Common myeloid progenitor, CD34-positive (primary cell): ENCODE results near the gene BRD7.

Experiments used
- CTCF ChIA-PET: fragments of 350-600 bp; sonication (Branson Sonifier 250); formaldehyde crosslinking; loops from one replicate; lab custom pipeline; 2021; ENCODE audit warnings: antibody characterized with exemption; lab: Charles Lee
- POLR2A ChIA-PET: fragments of 350-600 bp; sonication (Branson Sonifier 250); formaldehyde crosslinking; loops from one replicate; lab custom pipeline; 2021; ENCODE audit warnings: antibody characterized with exemption; lab: Charles Lee
- DNase-seq, 3 donors: peaks; one replicate each; pipeline versions ENCODE4 v3.0.0 to v3.0.0-alpha.2; 2013
- H3K27ac ChIP-seq, 2 experiments: 1 replicate in 1 of 2; 2 replicates in 1 of 2; pipeline ENCODE4 v1.7.0; 2013; ENCODE audit warnings: inconsistent platforms in 2 of 2, low read length in 2 of 2, mild to moderate bottlenecking in 2 of 2, low read depth in 1 of 2, moderate library complexity in 1 of 2; ENCODE audit not compliant: severe bottlenecking in 2 of 2, insufficient read depth in 1 of 2, poor library complexity in 1 of 2
- H3K27me3 ChIP-seq, 5 experiments: replicated peaks in 2 of 5; 1 replicate in 3 of 5; 2 replicates in 2 of 5; pipeline versions ENCODE4 v1.6.1 to v1.7.0; 2013; ENCODE audit warnings: low read length in 4 of 5, mild to moderate bottlenecking in 2 of 5, moderate library complexity in 2 of 5, inconsistent platforms in 1 of 5; ENCODE audit not compliant: insufficient read depth in 5 of 5, control insufficient read depth in 4 of 5
- H3K36me3 ChIP-seq, 4 experiments: 1 replicate in 2 of 4; 2 replicates in 2 of 4; pipeline versions ENCODE4 v1.6.1 to v1.7.0; 2013; ENCODE audit warnings: low read length in 3 of 4, control low read depth in 1 of 4, mild to moderate bottlenecking in 1 of 4; ENCODE audit not compliant: control insufficient read depth in 4 of 4, insufficient read depth in 4 of 4
- H3K4me1 ChIP-seq, 4 experiments: 1 replicate in 3 of 4; 2 replicates in 1 of 4; pipeline versions ENCODE4 v1.6.1 to v1.7.1; 2013; ENCODE audit warnings: low read length in 3 of 4, mild to moderate bottlenecking in 3 of 4, control low read depth in 1 of 4, inconsistent platforms in 1 of 4, moderate library complexity in 1 of 4; ENCODE audit not compliant: control insufficient read depth in 4 of 4, insufficient read depth in 4 of 4; ENCODE audit errors: control extremely low read depth in 1 of 4
- H3K4me3 ChIP-seq, 7 experiments: 1 replicate in 4 of 7; 2 replicates in 3 of 7; pipeline versions ENCODE4 v1.5.1 to v1.7.0; 2013; ENCODE audit warnings: mild to moderate bottlenecking in 7 of 7, low read length in 6 of 7, moderate library complexity in 6 of 7, inconsistent platforms in 2 of 7, low read depth in 2 of 7, control low read depth in 1 of 7; ENCODE audit not compliant: insufficient read depth in 4 of 7, control insufficient read depth in 1 of 7; ENCODE audit errors: extremely low read depth in 1 of 7
- H3K9me3 ChIP-seq, 5 experiments: 1 replicate in 4 of 5; 2 replicates in 1 of 5; pipeline versions ENCODE4 v1.6.1 to v1.7.1; 2013; ENCODE audit warnings: low read length in 4 of 5, mild to moderate bottlenecking in 2 of 5, inconsistent platforms in 1 of 5, low read depth in 1 of 5, moderate library complexity in 1 of 5; ENCODE audit not compliant: control insufficient read depth in 4 of 5, insufficient read depth in 2 of 5; ENCODE audit errors: control extremely low read depth in 1 of 5
- WGBS: methylation state at CpG from one replicate; pipeline ENCODE4 v1.1.5; 2013; ENCODE audit not compliant: insufficient coverage; 5-methylcytosine and 5-hydroxymethylcytosine counted together

BRD7 gene

DNA sequence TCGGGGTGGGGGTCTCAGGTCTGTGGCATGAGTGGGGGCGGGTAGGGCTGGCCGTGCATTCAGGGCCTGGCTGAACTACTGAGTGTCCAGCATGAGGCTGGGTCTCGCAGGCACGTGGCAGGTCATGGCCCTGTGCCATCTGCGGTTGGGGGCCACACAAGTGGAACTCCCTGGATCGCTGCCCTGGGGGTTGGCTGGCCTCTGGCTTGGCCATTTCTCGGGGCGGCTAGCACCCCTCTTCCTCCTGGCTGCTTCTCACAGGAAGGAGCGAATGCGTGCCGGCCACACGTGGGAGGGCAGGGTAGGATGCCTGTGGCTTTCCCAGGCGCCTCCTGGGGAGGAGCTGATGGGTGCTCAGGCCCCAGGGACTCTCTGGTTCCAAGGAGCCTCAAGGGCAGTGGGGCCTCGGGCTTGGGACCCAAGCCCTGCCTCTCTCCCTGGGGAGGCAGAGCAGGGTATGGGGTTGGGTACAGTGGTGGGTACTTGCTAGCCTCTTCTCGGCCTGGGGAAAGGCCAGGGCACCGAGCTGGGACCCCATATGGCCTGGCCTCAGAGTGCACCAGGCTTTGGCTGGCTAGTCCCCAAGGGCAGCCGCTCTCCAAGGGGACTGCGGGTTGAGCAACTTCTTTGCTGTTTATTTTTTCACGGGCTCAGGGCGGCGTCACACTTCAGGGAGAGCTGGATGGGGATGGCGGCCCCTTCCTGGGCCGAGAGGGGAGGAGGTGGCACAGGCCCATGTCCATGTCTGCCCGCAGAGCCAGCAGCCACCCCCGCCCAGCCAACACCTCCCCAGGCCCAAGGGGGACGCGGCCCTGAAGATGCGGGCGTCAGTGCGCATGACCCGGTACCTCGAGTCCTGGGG lies 65.0 kb downstream of the BRD7 start:
- H3K27ac ChIP-seq = no peak overlapping the region
- no peaks in the 10 kb centered on the region for H3K27me3 ChIP-seq
- H3K4me1 ChIP-seq = no peaks in the 10 kb centered on the region
- WGBS = 94% methylated on average over 29 of the region's 33 CpGs
- H3K9me3 ChIP-seq = no peaks in the 10 kb centered on the region
- no peak overlapping the region for H3K4me3 ChIP-seq
- no peak for DNase-seq
- ChIA-PET POLR2A (interaction anchor here (0.9 kb wide), 1 partner anchor 9 kb away, joined by 6 read pairs; no protein-coding TSS in a partner anchor), CTCF (no interaction called here)
- peaks cover 11 to 94% (median 53%) of the 10 kb centered on the region in 4 experiments for H3K36me3 ChIP-seq

DNA sequence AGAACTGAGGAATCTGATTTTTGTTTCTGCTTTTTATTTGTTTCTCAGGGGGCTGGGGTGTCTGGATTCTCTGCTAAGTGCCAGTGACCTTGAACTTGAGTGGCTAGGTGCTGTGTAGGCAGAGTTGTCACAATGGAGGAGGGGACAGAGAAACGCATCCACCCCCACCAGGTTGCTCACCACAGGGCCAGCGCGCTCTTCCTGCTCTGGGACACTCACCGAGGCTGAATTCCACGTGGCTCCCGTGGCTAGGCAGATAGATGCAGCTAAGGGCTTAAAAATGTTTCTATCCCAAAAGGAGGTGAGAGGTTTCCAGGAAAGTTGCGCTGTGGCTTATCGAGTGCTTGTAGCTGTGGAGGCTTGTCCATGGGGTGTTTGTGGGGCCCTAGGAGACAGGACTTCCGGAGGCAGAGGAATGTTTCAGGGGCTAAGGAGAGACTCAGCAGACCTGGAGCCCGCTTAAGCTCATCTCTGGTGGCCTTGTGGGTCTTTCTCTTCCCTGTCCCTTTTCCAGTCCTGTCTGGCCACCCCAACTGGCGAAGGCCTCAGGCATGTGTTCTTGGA lies 65.7 kb downstream of the BRD7 start:
- DNase-seq = no peak
- Histone ChIP-seq H3K9me3 (no peaks in the 10 kb centered on the region), H3K4me1 (peaks cover 0 to under 1% (median 0%) of the 10 kb centered on the region in 4 experiments), H3K4me3 (no peak overlapping the region), H3K36me3 (peaks cover 11 to 94% (median 53%) of the 10 kb centered on the region in 4 experiments), H3K27me3 (no peaks in the 10 kb centered on the region), H3K27ac (peak overlapping the region in 1 of 2 experiments; percentile 34)
- CTCF ChIA-PET = interaction anchor here (1.1 kb wide), 1 partner anchor 23 kb away, joined by 3 read pairs; no protein-coding TSS in a partner anchor
- POLR2A ChIA-PET = no interaction called here
- 97% methylated on average over 10 of the region's 11 CpGs for whole genome bisulfite sequencing

GRCh38 chr16:50302472-50303005 lies 66.2 kb downstream of the BRD7 start:
- H3K27ac ChIP-seq = no peak overlapping the region
- no peak overlapping the region for H3K4me3 ChIP-seq
- peaks cover 11 to 96% (median 53%) of the 10 kb centered on the region in 4 experiments for H3K36me3 ChIP-seq
- WGBS = 97% methylated on average over 8 of the region's 15 CpGs
- no peak for DNase-seq
- H3K27me3 ChIP-seq = no peaks in the 10 kb centered on the region
- POLR2A ChIA-PET = no interaction called here
- CTCF ChIA-PET = interaction anchor here (1.1 kb wide), 1 partner anchor 24 kb away, joined by 3 read pairs; no protein-coding TSS in a partner anchor
- H3K9me3 ChIP-seq = no peaks in the 10 kb centered on the region
- H3K4me1 ChIP-seq = peaks cover 0 to 6% (median 2%) of the 10 kb centered on the region in 4 experiments

DNA sequence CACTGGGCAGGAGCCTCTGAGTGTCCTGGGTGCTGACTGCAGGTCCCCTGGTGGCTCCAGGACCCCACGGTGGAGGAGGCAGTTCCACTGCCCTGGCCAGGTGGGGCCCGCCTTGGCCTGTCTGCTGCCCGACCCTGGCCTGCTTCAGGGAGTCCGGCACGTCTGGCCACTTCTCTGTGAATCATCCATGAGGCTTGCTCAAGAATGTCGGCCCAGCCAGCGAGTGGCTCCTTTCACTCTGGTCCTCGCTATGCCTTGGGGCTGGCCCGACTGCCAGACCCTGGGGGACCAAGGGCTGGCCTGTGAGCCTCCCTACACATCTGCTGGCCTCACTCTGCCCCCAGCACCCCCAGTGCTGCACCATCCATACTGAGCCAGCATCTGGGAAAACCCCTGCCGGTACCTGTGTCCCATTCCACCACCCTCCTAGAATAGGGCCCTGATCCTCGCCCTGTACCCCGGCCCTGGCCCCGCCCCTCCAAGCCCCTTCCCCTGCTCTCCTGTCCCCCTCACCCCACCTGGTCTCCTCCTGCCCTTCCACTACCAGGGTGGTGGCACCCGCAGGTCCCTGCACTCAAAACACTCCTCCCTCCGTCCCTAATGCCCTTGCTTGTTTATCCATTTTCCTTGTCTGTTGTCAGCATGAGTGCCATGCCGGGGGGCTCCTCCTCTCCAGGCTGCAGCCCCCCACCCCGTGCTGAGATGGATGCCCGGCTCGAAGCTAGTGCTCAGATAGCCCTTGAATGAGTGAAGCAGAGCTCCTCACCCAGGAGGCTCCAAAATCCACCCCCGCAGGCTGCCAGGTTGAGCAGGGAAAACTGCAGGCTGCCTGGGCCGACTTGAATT lies 66.9 kb downstream of the BRD7 start:
- Histone ChIP-seq H3K27me3 (no peaks in the 10 kb centered on the region), H3K27ac (no peak overlapping the region), H3K36me3 (peaks cover 6 to 96% (median 49%) of the 10 kb centered on the region in 4 experiments), H3K4me3 (no peak overlapping the region), H3K4me1 (peaks cover 0 to 13% (median 6%) of the 10 kb centered on the region in 4 experiments), H3K9me3 (no peaks in the 10 kb centered on the region)
- 92% methylated on average over 20 of the region's 21 CpGs for WGBS
- no peak for DNase-seq
- ChIA-PET POLR2A (no interaction called here), CTCF (interaction anchor here (0.8 to 1.1 kb wide), 2 partner anchors 11 to 24 kb away, joined by 3 read pairs; no protein-coding TSS in a partner anchor)

DNA sequence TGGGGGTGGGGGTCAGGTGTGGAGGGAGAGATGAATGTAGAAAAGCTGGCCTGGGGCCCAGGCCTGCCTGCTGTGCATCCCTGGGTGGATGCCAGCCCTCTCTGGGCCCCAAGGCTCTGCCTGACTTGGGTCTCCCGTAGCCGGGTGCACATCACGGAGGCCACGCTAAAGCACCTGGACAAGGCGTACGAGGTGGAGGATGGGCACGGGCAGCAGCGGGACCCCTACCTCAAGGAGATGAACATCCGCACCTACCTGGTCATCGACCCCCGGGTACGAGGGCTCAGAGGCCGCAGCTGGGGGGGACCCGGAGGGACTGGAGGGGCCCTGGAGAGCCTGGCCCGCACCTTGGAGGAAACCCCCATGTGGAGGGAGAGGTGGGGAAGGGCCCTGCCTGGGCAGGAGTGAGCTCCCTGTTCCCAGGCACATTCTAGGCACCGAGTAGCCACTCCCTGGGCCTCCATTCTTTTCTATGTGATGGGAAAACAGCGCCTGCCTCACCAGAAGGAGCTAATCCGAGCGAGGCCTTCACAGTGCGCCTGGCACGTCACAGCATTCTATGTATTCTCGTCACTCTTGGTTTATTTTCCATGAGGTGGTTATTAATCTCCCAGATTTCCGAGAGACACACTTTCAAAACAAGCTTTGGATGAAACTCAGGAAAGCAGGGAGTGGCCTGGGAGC lies 67.7 kb downstream of the BRD7 start:
- POLR2A ChIA-PET = no interaction called here

DNA sequence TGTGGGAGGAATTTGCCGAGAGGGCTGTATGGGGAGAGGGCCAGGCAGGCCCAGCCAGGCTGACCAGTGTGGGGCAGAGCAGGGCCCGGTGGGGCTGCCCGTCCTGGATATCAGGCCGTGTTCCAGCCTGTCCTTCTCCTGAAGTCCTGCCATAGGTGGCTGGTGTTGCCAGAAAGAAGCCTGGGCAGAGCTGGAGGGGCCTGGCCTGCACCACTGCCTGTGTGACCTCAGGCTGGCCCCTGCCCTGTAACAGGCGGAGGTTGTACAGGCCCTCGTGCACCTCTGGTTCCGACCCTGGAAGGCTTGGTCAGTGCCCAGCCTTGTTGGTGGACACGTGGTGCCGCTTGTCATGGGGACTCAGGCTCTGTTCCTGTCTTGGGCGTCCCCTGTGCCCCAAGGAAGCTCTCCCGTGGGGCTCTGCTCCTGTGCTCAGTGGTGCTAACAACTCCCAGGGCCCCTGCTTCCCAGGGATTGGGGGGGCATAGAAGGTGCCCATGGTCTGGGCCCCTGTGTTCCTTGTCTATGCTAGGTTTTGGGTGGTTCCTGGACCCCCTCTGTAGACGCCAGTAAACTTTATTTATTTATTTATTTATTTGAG lies 69.2 kb downstream of the BRD7 start:
- Histone ChIP-seq H3K27ac (no peak overlapping the region), H3K9me3 (no peaks in the 10 kb centered on the region), H3K36me3 (peaks cover 2 to 91% (median 49%) of the 10 kb centered on the region in 4 experiments), H3K27me3 (no peaks in the 10 kb centered on the region), H3K4me1 (peaks cover 0 to 16% (median 8%) of the 10 kb centered on the region in 4 experiments), H3K4me3 (no peak overlapping the region)
- ChIA-PET CTCF (interaction anchor here (1.1 kb wide), 1 partner anchor 17 kb away, joined by 3 read pairs; no protein-coding TSS in a partner anchor), POLR2A (no interaction called here)
- no peak for DNase-seq
- WGBS = 99% methylated on average over 11 of the region's 12 CpGs

More for the DNA sequence above, 67.7 kb downstream of the BRD7 start:
- DNase-seq = no peak
- Histone ChIP-seq H3K4me1 (peaks cover 0 to 16% (median 8%) of the 10 kb centered on the region in 4 experiments), H3K27me3 (no peaks in the 10 kb centered on the region), H3K4me3 (no peak overlapping the region), H3K27ac (no peak overlapping the region), H3K9me3 (no peaks in the 10 kb centered on the region), H3K36me3 (peaks cover 3 to 93% (median 48%) of the 10 kb centered on the region in 4 experiments)
- CTCF ChIA-PET = interaction anchor here (0.8 kb wide), 1 partner anchor 12 kb away, joined by 3 read pairs; no protein-coding TSS in a partner anchor
- WGBS = 97% methylated on average over 22 of the region's 23 CpGs
